Keratinocyte (primary cell): ENCODE results near the gene CEP57L1. TPM values are rescaled to one million over a fixed set of nuclear protein-coding genes. Genes with fewer than 3 reads are reported as not detected.

Source experiments
- DNase-seq: peaks from one replicate; pipeline ENCODE4 v3.0.0-alpha.2; 2011; ENCODE audit warnings: low read depth, missing footprints, low spot score
- FAIRE-seq: peaks from 2 replicates; lab custom pipeline; 2011; peaks lifted over from hg19 to GRCh38; lab: Jason Lieb, UNC
- H2AFZ ChIP-seq: 2 replicates; pipeline ENCODE4 v1.6.0; 2012; ENCODE audit warnings: low read length, control low read depth, inconsistent platforms; ENCODE audit not compliant: control insufficient read depth
- H3K27ac ChIP-seq: 2 replicates; pipeline ENCODE4 v1.5.1; 2011; ENCODE audit warnings: low read length; ENCODE audit not compliant: control insufficient read depth, insufficient read depth
- H3K27me3 ChIP-seq: 3 replicates; pipeline ENCODE4 v1.6.0; 2011; ENCODE audit warnings: low read length; ENCODE audit not compliant: control insufficient read depth, insufficient read depth; ENCODE audit errors: extremely low read depth
- H3K36me3 ChIP-seq, 2 experiments: 2 replicates in 1 of 2; 3 replicates in 1 of 2; pipeline ENCODE4 v1.5.1; 2011; ENCODE audit warnings: low read length in 2 of 2, mild to moderate bottlenecking in 1 of 2; ENCODE audit not compliant: control insufficient read depth in 2 of 2, insufficient read depth in 2 of 2; ENCODE audit errors: extremely low read depth in 1 of 2
- H3K4me1 ChIP-seq: 3 replicates; pipeline ENCODE4 v1.5.1; 2011; ENCODE audit warnings: low read length; ENCODE audit not compliant: control insufficient read depth, insufficient read depth; ENCODE audit errors: extremely low read depth
- H3K4me2 ChIP-seq: 3 replicates; pipeline ENCODE4 v1.6.0; 2011; ENCODE audit warnings: low read depth, low read length; ENCODE audit not compliant: control insufficient read depth, insufficient read depth; ENCODE audit errors: extremely low read depth
- H3K4me3 ChIP-seq, 3 experiments: fragments of 200-600 bp in 1 of 3; sonication (generic) in 1 of 3; 2 replicates in 2 of 3; 3 replicates in 1 of 3; pipeline ENCODE4 v1.5.1; 2011 to 2016; ENCODE audit warnings: low read length in 3 of 3, mild to moderate bottlenecking in 3 of 3, control low read depth in 2 of 3, inconsistent platforms in 1 of 3, low read depth in 1 of 3, mixed read lengths in 1 of 3, mixed run types in 1 of 3, moderate library complexity in 1 of 3; ENCODE audit not compliant: control insufficient read depth in 2 of 3, insufficient read depth in 2 of 3; ENCODE audit errors: extremely low read depth in 1 of 3
- H3K79me2 ChIP-seq: 2 replicates; pipeline ENCODE4 v1.6.0; 2012; ENCODE audit warnings: low read length; ENCODE audit not compliant: control insufficient read depth, insufficient read depth
- H3K9ac ChIP-seq: 3 replicates; pipeline ENCODE4 v1.6.0; 2011; ENCODE audit warnings: low read length; ENCODE audit not compliant: control insufficient read depth, insufficient read depth; ENCODE audit errors: extremely low read depth
- H3K9me1 ChIP-seq: 3 replicates; pipeline ENCODE4 v1.6.0; 2011; ENCODE audit warnings: low read length; ENCODE audit not compliant: control insufficient read depth, insufficient read depth; ENCODE audit errors: extremely low read depth
- H3K9me3 ChIP-seq: 2 replicates; pipeline ENCODE4 v1.5.1; 2012; ENCODE audit warnings: low read depth, low read length; ENCODE audit not compliant: control insufficient read depth
- H4K20me1 ChIP-seq: 3 replicates; pipeline ENCODE4 v1.6.0; 2011; ENCODE audit warnings: low read length; ENCODE audit not compliant: control insufficient read depth, insufficient read depth; ENCODE audit errors: extremely low read depth
- CTCF ChIP-seq, 3 experiments: IDR thresholded peaks in 1 of 3; conservative IDR thresholded peaks in 1 of 3; optimal IDR thresholded peaks in 1 of 3; 2 replicates in 2 of 3; 3 replicates in 1 of 3; pipeline versions ENCODE3 to v1.5.1; 2011; ENCODE audit warnings: low read length in 3 of 3, mild to moderate bottlenecking in 3 of 3, moderate library complexity in 2 of 3, control low read depth in 1 of 3, inconsistent platforms in 1 of 3; ENCODE audit not compliant: insufficient read depth in 2 of 3; ENCODE audit errors: extremely low read depth in 1 of 3
- EZH2 ChIP-seq: IDR thresholded peaks from one replicate; pipeline ENCODE4 v1.6.1; 2012; ENCODE audit warnings: inconsistent platforms, mild to moderate bottlenecking, low read length, moderate library complexity
- dilution Hi-C: fragments of 300-500 bp; cut with MboI; formaldehyde crosslinking; loops from one replicate; pipeline ENCODE4 v1.7.0; 2020; ENCODE audit warnings: low sequenced_read_pairs; ENCODE audit not compliant: extremely low pct_ligation_motif_present
- polyA plus RNA-seq, 5 experiments: library from polyadenylated mRNA; depleted of rRNA in 3 of 5; stranded (reverse) in 3 of 5; stranded (forward) in 1 of 5; unstranded in 1 of 5; fragments of >200 nt; gene quantifications; 1 replicate in 1 of 5; 2 replicates in 3 of 5; 3 replicates in 1 of 5; pipeline versions ENCODE4 v1.2.1 to v1.2.3, GENCODE V29; 2011 to 2012; ENCODE audit warnings: missing spikeins in 2 of 5, low read depth in 1 of 5, low replicate concordance in 1 of 5

The CEP57L1 gene
- polyA plus RNA-seq, 1 donor (not counting 4 experiments of a cell fraction or from before 2014, with no cell fraction given), result 14.2 TPM

GRCh38 chr6:109095835-109096084, 453 bp downstream of the CEP57L1 start:
- dilution Hi-C loops, result no loop called here
- DNase-seq (no peak), FAIRE-seq (no peak)
- Histone ChIP-seq H4K20me1 (no peaks in the 10 kb centered on the region), H3K27me3 (no peaks in the 10 kb centered on the region), H3K4me1 (peaks cover 9% of the 10 kb centered on the region), H3K9me3 (no peaks in the 10 kb centered on the region), H3K27ac (peak overlapping the region; percentile 92), H3K9ac (peak overlapping the region; percentile 86), H3K36me3 (no peaks in the 10 kb centered on the region), H2AFZ (peak overlapping the region; percentile 97), H3K4me2 (peak overlapping the region; percentile 69), H3K4me3 (peak overlapping the region; percentile 58 to 93 (median 77)), H3K79me2 (peaks cover 14% of the 10 kb centered on the region), H3K9me1 (no peaks in the 10 kb centered on the region)
- TF ChIP-seq EZH2, result no peak

GRCh38 chr6:109096208-109096607, 901 bp downstream of the CEP57L1 start:
- H2AFZ ChIP-seq, result no peak overlapping the region
- peak overlapping the region; percentile 86 for H3K9ac ChIP-seq
- dilution Hi-C loops, result no loop called here

More at GRCh38 chr6:109096208-109096607, 901 bp downstream of the CEP57L1 start:
- no peak overlapping the region for H3K27ac ChIP-seq
- peaks cover 14% of the 10 kb centered on the region for H3K79me2 ChIP-seq
- DNase-seq (no peak), FAIRE-seq (no peak)
- no peak for TF ChIP-seq EZH2
- TF ChIP-seq CTCF (optimal IDR thresholded peaks at IDR 0.05 in 1 of 3, IDR thresholded peaks at IDR 0.05 in 1 of 3, conservative IDR thresholded peaks at IDR 0.05 in 1 of 3; ENCODE audit: extremely low read depth in 1 of 3, insufficient read depth in 2 of 3, low read length in 3 of 3), result no peak
- no peaks in the 10 kb centered on the region for H3K36me3 ChIP-seq
- no peaks in the 10 kb centered on the region for H3K9me3 ChIP-seq
- no peaks in the 10 kb centered on the region for H4K20me1 ChIP-seq
- peak overlapping the region; percentile 58 to 93 (median 77) for H3K4me3 ChIP-seq
- no peaks in the 10 kb centered on the region for H3K27me3 ChIP-seq
- peak overlapping the region; percentile 69 for H3K4me2 ChIP-seq
- no peaks in the 10 kb centered on the region for H3K9me1 ChIP-seq
- H3K4me1 ChIP-seq, result peaks cover 9% of the 10 kb centered on the region
